Panc1 (cell line): ENCODE results near the gene PEPD.

Experiments
- CTCF ChIP-seq: fragments of 450-650 bp; IDR thresholded peaks from 2 replicates; pipeline ENCODE4 v1.5.1; 2017; ENCODE audit warnings: mild to moderate bottlenecking
- POLR2AphosphoS5 ChIP-seq: IDR thresholded peaks from 2 replicates; pipeline ENCODE4 v1.6.1; 2012; ENCODE audit warnings: mild to moderate bottlenecking, low read depth, low read length, moderate library complexity
- SIN3A ChIP-seq: IDR thresholded peaks from 2 replicates; pipeline ENCODE4 v1.6.1; 2012; ENCODE audit warnings: low read depth, mild to moderate bottlenecking, low read length, moderate library complexity, borderline replicate concordance; ENCODE audit not compliant: insufficient read depth
- TCF7L2 ChIP-seq: IDR thresholded peaks from 2 replicates; pipeline ENCODE4 v1.6.1; 2011; ENCODE audit warnings: mild to moderate bottlenecking, low read depth, low read length, inconsistent platforms
- TF ChIP-seq, protein P1 (sequence below), 2 experiments: IDR thresholded peaks; 2 replicates each; pipeline ENCODE4 v1.6.1; 2011 to 2012; ENCODE audit warnings: low read depth in 2 of 2, control low read depth in 1 of 2, low read length in 1 of 2, mild to moderate bottlenecking in 1 of 2, moderate library complexity in 1 of 2; ENCODE audit not compliant: insufficient read depth in 1 of 2

DNA sequence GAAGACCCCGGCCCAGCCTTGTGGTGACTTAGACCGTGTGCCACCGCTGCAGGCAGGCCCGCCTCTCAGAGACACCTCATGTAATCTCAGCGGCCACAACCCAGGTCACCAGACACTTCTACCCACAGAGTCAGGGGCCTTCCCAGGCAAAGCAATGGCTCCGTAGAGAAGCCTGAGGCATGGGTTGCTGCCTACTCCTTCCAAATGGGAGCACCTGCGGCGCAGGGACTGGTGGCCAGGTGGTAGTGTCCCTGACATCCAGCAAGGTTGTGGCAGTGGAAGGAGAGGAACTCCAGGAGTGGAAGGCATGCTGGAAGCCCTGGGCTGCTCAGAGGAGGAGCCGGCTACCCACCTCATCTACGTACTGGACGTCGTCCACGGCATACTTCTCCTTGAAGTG, 21.0 kb downstream of the PEPD start:
- TF ChIP-seq CTCF (no peak), POLR2AphosphoS5 (no peak), TCF7L2 (no peak), SIN3A (no peak)
- TF ChIP-seq, protein P1, sequence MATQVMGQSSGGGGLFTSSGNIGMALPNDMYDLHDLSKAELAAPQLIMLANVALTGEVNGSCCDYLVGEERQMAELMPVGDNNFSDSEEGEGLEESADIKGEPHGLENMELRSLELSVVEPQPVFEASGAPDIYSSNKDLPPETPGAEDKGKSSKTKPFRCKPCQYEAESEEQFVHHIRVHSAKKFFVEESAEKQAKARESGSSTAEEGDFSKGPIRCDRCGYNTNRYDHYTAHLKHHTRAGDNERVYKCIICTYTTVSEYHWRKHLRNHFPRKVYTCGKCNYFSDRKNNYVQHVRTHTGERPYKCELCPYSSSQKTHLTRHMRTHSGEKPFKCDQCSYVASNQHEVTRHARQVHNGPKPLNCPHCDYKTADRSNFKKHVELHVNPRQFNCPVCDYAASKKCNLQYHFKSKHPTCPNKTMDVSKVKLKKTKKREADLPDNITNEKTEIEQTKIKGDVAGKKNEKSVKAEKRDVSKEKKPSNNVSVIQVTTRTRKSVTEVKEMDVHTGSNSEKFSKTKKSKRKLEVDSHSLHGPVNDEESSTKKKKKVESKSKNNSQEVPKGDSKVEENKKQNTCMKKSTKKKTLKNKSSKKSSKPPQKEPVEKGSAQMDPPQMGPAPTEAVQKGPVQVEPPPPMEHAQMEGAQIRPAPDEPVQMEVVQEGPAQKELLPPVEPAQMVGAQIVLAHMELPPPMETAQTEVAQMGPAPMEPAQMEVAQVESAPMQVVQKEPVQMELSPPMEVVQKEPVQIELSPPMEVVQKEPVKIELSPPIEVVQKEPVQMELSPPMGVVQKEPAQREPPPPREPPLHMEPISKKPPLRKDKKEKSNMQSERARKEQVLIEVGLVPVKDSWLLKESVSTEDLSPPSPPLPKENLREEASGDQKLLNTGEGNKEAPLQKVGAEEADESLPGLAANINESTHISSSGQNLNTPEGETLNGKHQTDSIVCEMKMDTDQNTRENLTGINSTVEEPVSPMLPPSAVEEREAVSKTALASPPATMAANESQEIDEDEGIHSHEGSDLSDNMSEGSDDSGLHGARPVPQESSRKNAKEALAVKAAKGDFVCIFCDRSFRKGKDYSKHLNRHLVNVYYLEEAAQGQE (IDR thresholded peaks at IDR 0.05; ENCODE audit: insufficient read depth in 1 of 2, low read depth in 2 of 2, low read length in 1 of 2) = no peak
